ENCODE data around the gene WNT7B. TPM values are rescaled to one million over a fixed set of nuclear protein-coding genes. Genes with fewer than 3 reads are reported as not detected.
"Not testable (repeated sequence)": the region's sequence is repeated elsewhere in the genome, so short reads cannot be mapped to it uniquely, and the experiment has no call there.

Gene WNT7B
- total RNA-seq, 4 donors from 2014 or later: 0.41 TPM; not detected in 3

DNA sequence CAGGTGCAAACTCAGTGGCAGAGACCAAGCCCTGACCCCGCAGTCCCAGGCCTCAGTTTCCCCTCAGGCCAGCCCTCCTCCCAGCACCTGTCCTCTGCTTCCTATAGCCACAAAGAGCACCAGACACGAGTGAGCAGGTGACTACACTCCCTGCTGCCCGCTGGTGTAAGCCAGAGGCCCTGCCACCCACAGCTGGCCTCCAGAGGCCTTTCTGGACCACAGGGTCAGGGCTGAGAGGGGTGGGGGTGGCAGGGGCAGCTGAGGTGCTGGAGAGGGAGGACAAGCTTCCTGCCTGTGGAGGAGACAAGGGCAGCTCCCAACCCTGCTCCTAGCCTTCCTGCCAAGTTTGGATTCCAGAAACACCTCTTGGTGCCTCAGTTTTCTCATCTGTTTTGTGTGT is 31.3 kb upstream of the WNT7B start:
- Histone ChIP-seq H3K27me3 (no peaks in the 10 kb centered on the region), H3K27ac (peak overlapping the region; percentile 98 to 99), H3K4me1 (peaks cover 22 to 30% of the 10 kb centered on the region in 2 donors), H3K4me3 (no peak overlapping the region), H3K36me3 (no peaks in the 10 kb centered on the region), H3K9me3 (no peaks in the 10 kb centered on the region)
- no peak for TF ChIP-seq POLR2A (IDR thresholded peaks at IDR 0.05)
- TF ChIP-seq, protein P1, sequence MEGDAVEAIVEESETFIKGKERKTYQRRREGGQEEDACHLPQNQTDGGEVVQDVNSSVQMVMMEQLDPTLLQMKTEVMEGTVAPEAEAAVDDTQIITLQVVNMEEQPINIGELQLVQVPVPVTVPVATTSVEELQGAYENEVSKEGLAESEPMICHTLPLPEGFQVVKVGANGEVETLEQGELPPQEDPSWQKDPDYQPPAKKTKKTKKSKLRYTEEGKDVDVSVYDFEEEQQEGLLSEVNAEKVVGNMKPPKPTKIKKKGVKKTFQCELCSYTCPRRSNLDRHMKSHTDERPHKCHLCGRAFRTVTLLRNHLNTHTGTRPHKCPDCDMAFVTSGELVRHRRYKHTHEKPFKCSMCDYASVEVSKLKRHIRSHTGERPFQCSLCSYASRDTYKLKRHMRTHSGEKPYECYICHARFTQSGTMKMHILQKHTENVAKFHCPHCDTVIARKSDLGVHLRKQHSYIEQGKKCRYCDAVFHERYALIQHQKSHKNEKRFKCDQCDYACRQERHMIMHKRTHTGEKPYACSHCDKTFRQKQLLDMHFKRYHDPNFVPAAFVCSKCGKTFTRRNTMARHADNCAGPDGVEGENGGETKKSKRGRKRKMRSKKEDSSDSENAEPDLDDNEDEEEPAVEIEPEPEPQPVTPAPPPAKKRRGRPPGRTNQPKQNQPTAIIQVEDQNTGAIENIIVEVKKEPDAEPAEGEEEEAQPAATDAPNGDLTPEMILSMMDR (IDR thresholded peaks at IDR 0.05): no peak
- DNase-seq: no peak
- intact Hi-C loops (cut with DNase I; ENCODE audit: low total_unique reads): loop anchor here (5.0 kb wide), 1 partner anchor 109 kb away; no protein-coding TSS in a partner anchor

DNA sequence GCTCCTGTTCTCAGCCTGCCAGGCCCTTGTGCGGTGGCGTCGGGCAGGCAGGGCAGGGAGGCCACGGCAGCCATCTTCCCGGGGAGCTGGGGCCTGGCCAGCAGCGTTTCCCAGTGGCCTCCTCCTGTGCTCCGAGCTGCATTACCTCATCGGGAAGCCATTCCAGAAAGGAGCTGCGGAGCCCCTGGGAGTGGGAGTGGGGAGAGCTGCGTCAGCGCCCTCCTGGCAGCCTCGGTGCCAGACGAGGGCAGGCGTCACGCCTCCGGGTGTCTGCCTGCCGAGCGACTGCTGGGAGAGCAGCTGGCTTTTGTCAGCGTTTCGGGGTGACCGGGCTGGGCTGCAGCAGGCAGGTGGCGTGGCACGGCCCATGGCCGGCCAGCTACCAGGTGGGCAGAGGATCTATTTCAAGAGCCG is 30.9 kb upstream of the WNT7B start:
- intact Hi-C loops (cut with DNase I; ENCODE audit: low total_unique reads): loop anchor here (5.0 kb wide), 1 partner anchor 109 kb away; no protein-coding TSS in a partner anchor
- Histone ChIP-seq H3K27ac (peak overlapping the region; percentile 98 to 99), H3K9me3 (no peaks in the 10 kb centered on the region), H3K36me3 (no peaks in the 10 kb centered on the region), H3K4me1 (peaks cover 19 to 26% of the 10 kb centered on the region in 2 donors), H3K4me3 (no peak overlapping the region), H3K27me3 (no peaks in the 10 kb centered on the region)
- peak; percentile 16 to 44 for TF ChIP-seq POLR2A (IDR thresholded peaks at IDR 0.05)
- TF ChIP-seq, protein P1 (IDR thresholded peaks at IDR 0.05): peak in 3 of 4 experiments; percentile 10 to 21 (median 20)
- peak; percentile 91 to 93 for DNase-seq

DNA sequence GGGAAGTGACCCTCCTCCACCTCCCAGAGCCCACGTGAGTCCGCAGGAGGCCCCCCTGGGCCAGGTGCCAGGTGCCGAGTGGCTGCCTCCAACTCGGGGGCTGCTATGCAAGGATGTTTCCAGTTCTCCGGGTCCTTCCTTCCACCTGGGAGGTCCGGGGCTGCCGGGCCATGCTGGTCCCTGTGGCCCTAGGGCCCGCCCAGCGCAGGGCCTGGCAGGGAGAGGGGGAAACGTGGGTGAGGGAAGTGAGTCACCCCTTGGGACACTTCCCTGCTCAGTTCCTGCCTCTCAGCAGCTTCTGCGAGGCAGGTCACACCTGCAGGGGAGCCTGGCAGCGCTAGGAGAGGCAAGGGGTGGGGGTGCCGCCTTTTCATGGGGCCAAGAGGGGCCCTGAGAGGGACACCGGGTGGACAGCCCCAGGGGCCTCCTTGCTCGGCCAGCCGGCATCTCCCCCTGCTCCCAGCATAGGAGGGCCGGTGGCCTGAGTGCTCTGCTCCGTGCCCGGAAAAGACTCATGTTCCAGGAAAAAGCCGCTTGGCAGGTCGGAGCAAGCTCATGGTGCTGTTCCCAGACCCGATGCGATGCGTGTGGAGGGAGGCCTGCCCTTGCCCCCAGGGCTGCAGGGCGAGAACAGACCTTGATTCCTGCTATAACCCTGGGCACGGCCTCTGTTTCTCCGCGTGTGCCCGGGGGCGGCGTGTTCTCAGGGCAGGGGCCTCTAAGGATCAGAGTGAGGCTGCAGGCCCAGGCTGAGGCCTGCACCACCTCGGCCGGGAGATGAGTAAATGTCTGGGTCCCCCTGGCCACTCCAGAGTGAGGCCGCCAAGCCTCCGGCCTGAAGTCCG is 30.3 kb upstream of the WNT7B start:
- Histone ChIP-seq H3K27ac (peak overlapping the region; percentile 98 to 99), H3K27me3 (no peaks in the 10 kb centered on the region), H3K9me3 (no peaks in the 10 kb centered on the region), H3K4me1 (peaks cover 18 to 20% of the 10 kb centered on the region in 2 donors), H3K4me3 (no peak overlapping the region), H3K36me3 (no peaks in the 10 kb centered on the region)
- TF ChIP-seq POLR2A (IDR thresholded peaks at IDR 0.05): peak in 1 of 2 donors; percentile 7
- TF ChIP-seq, protein P1 (IDR thresholded peaks at IDR 0.05): no peak
- intact Hi-C loops (cut with DNase I; ENCODE audit: low total_unique reads): loop anchor here (5.0 kb wide), 1 partner anchor 110 kb away; no protein-coding TSS in a partner anchor
- DNase-seq: peak; percentile 78 to 82

DNA sequence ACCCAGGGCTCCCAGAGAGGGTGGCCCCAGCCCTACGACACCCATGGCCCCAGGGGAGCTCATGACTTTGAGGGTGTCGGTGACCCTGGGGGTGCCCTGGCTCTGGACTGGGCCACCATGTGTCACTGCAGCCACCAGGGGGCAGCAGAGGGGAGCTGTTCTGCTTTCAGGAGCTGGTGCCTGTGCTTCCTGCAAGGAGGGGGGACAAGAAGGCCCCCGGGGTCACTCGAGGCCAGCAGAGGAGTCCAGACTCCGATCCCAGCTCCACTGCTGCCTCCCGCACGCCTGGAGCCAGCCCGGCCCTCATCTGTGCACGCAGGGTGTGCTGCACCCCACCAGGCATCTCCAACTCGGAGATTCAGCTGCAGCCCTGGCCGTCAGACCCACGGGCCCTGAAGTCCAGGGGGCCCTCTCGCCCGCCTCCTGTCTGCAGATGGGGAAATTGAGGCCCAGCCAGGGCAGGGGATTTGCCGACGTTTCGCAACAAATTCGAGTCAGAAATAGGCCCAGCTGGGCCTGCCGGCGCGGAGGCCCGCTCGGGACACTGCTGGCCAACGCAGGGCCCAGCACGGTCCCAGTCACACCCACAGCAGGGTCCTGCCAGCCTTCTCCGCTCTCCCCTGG is 29.5 kb upstream of the WNT7B start:
- intact Hi-C loops (cut with DNase I; ENCODE audit: low total_unique reads): loop anchor here (5.0 kb wide), 1 partner anchor 111 kb away; no protein-coding TSS in a partner anchor
- Histone ChIP-seq H3K27me3 (no peaks in the 10 kb centered on the region), H3K36me3 (no peaks in the 10 kb centered on the region), H3K9me3 (no peaks in the 10 kb centered on the region), H3K4me1 (peaks cover 18 to 20% of the 10 kb centered on the region in 2 donors), H3K27ac (peak overlapping the region; percentile 98 to 99), H3K4me3 (no peak overlapping the region)
- TF ChIP-seq POLR2A (IDR thresholded peaks at IDR 0.05): peak in 1 of 2 donors; percentile 25
- TF ChIP-seq, protein P1 (IDR thresholded peaks at IDR 0.05): peak; percentile 87 to 98 (median 96)
- peak; percentile 94 to 96 for DNase-seq

DNA sequence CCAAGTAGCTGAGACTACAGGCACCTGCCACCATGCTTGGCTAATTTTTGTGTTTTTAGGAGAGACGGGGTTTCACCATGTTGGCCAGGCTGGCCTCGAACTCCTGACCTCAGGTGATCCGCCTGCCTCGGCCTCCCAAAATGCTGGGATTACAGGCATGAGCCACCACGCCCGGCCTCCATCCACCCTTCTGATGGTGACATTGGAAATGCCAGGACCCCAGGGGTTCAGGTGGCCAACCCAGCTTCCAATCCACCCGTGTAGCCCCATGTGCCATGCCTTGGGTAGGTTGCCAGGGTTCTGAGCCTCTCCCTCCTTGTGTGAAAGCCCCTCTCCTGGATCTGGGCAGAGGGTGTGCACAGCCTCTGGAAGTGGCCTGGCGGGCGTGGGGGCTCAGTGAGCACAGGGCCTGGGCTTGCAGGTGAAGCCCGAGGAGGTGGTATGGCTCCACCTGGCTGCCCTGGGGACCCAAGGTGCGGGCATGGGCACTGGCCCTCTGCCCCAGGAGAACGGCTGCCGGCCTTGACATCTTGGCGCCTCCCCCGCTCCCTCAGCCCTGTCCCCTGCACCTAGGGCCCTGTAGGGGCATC is 28.2 kb upstream of the WNT7B start:
- not testable (repeated sequence) for H3K9me3 ChIP-seq, H3K27me3 ChIP-seq, H3K36me3 ChIP-seq, DNase-seq, H3K4me3 ChIP-seq
- Histone ChIP-seq H3K27ac (peak overlapping the region in 1 of 2 donors; percentile 99), H3K4me1 (peaks cover 18 to 20% of the 10 kb centered on the region in 2 donors)
- intact Hi-C loops (cut with DNase I; ENCODE audit: low total_unique reads): loop anchor here (5.0 kb wide), 1 partner anchor 112 kb away; no protein-coding TSS in a partner anchor
